HepG2 (cell line): Measurements from ENCODE around the gene CRIP1. TPM values are rescaled to one million over a fixed set of nuclear protein-coding genes. Genes with fewer than 3 reads are reported as not detected.

Source experiments
- CEBPB ChIP-seq: IDR thresholded peaks from 2 replicates; pipeline ENCODE4 v1.6.1; 2011; ENCODE audit warnings: low read depth, low read length, improper control_type of control experiment, borderline replicate concordance
- CHD2 ChIP-seq: IDR thresholded peaks from 2 replicates; pipeline ENCODE4 v1.6.1; 2011; ENCODE audit warnings: low read depth, low read length, improper control_type of control experiment
- HNRNPL ChIP-seq: fragments of 200-400 bp; formaldehyde crosslinking; IDR thresholded peaks from 2 replicates; pipeline ENCODE4 v1.6.1; 2017; ENCODE audit warnings: mild to moderate bottlenecking, low read depth, low read length
- JUNB ChIP-seq: sonication (generic); formaldehyde crosslinking; IDR thresholded peaks from 2 replicates; pipeline ENCODE4 v1.8.0; 2022; ENCODE audit warnings: missing genetic modification reagents, mild to moderate bottlenecking, borderline replicate concordance
- KAT7 ChIP-seq: IDR thresholded peaks from 2 replicates; pipeline ENCODE4 v1.6.1; 2018; ENCODE audit warnings: borderline replicate concordance, missing compliant biosample characterization
- MXI1 ChIP-seq: IDR thresholded peaks from 3 replicates; pipeline ENCODE4 v1.6.1; 2012; ENCODE audit warnings: low read depth, low read length, inconsistent platforms, borderline replicate concordance
- RAD21 ChIP-seq: fragments of 450-650 bp; formaldehyde crosslinking; IDR thresholded peaks from 2 replicates; pipeline ENCODE4 v1.5.0; 2020; ENCODE audit warnings: mild to moderate bottlenecking
- REST ChIP-seq, 2 experiments: IDR thresholded peaks; 2 replicates each; pipeline ENCODE4 v1.6.1; 2011 to 2012; ENCODE audit warnings: low read length in 2 of 2, borderline replicate concordance in 1 of 2, low read depth in 1 of 2, mild to moderate bottlenecking in 1 of 2, moderate library complexity in 1 of 2
- SRF ChIP-seq: IDR thresholded peaks from 2 replicates; pipeline ENCODE4 v1.6.1; 2011; ENCODE audit warnings: mild to moderate bottlenecking, low read depth, low read length, moderate library complexity
- TCF7 ChIP-seq: sonication (generic); IDR thresholded peaks from 2 replicates; pipeline ENCODE4 v1.6.1; 2016; ENCODE audit warnings: antibody characterized with exemption, low read depth
- WIZ ChIP-seq: sonication (generic); formaldehyde crosslinking; IDR thresholded peaks from 2 replicates; pipeline ENCODE4 v1.5.1; 2020; ENCODE audit warnings: mild to moderate bottlenecking, missing genetic modification reagents
- XRCC5 ChIP-seq: fragments of 200-400 bp; formaldehyde crosslinking; optimal IDR thresholded peaks from 2 replicates; pipeline ENCODE3; 2017; ENCODE audit warnings: mild to moderate bottlenecking, low read length
- ZBTB26 ChIP-seq: IDR thresholded peaks from 2 replicates; pipeline ENCODE4 v1.6.1; 2016; ENCODE audit warnings: missing compliant biosample characterization, missing genetic modification reagents, borderline replicate concordance
- ZNF121 ChIP-seq: sonication (generic); formaldehyde crosslinking; IDR thresholded peaks from 2 replicates; pipeline ENCODE4 v1.5.0; 2020; ENCODE audit warnings: mild to moderate bottlenecking, missing genetic modification reagents
- ZNF331 ChIP-seq: sonication (generic); formaldehyde crosslinking; IDR thresholded peaks from 2 replicates; pipeline ENCODE4 v1.4.0; 2020; ENCODE audit warnings: missing genetic modification reagents
- polyA plus RNA-seq, 8 experiments: library from polyadenylated mRNA; depleted of rRNA in 3 of 8; stranded (reverse) in 7 of 8; unstranded in 1 of 8; fragments of >200 nt; fragmentation: Illumina TruSeq in 4 of 8; extraction: Trizol in 4 of 8; gene quantifications; 2 replicates each; pipeline versions ENCODE4 v1.2.1 to v1.2.3, GENCODE V29; 2011 to 2016; ENCODE audit warnings: low read depth in 4 of 8, missing spikeins in 1 of 8, mixed read lengths in 1 of 8; ENCODE audit not compliant: insufficient read depth in 1 of 8
- total RNA-seq, 5 experiments: library from RNA; depleted of rRNA; stranded (reverse); fragments of >200 nt; fragmentation: Illumina TruSeq; extraction: Trizol; gene quantifications; 2 replicates each; pipeline ENCODE4 v1.2.3, GENCODE V29; 2016; ENCODE audit warnings: low read depth in 1 of 5
- TF ChIP-seq, protein P1 (sequence below): sonication (generic); formaldehyde crosslinking; IDR thresholded peaks from 2 replicates; pipeline ENCODE4 v1.4.0; 2020; ENCODE audit warnings: missing genetic modification reagents, borderline replicate concordance
- TF ChIP-seq, protein P2 (sequence below): sonication (generic); formaldehyde crosslinking; conservative IDR thresholded peaks from 2 replicates; pipeline ENCODE4 v1.8.0; 2022; ENCODE audit warnings: missing genetic modification reagents

CRIP1 gene
- total and polyA plus RNA-seq, 2 of the 13 experiments (the other 11 are each of a cell fraction or from before 2014, with no cell fraction given) = 53.9 to 59.5 TPM

DNA sequence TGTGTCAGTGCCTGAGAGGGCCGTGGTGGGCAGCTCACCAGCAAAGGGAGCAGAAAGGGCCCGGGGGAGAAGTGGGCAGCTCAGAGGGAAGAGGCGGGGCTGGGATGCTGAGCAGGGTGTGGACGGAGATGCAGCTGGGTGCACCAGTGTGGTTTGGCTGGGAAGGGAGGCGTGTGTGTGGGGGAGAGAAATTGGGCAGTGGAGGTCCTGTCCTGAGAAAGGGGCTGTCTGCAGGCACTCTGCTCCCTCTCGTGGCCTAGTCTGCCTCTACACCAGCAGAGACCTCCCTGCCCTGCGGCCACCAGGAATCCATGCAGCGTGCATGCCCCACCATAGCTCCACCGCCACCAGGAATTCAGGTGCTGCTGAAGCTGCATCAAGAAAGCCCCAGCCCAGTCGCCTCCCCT, 46.1 kb downstream of the CRIP1 start (continued):
- TF ChIP-seq, protein P1, sequence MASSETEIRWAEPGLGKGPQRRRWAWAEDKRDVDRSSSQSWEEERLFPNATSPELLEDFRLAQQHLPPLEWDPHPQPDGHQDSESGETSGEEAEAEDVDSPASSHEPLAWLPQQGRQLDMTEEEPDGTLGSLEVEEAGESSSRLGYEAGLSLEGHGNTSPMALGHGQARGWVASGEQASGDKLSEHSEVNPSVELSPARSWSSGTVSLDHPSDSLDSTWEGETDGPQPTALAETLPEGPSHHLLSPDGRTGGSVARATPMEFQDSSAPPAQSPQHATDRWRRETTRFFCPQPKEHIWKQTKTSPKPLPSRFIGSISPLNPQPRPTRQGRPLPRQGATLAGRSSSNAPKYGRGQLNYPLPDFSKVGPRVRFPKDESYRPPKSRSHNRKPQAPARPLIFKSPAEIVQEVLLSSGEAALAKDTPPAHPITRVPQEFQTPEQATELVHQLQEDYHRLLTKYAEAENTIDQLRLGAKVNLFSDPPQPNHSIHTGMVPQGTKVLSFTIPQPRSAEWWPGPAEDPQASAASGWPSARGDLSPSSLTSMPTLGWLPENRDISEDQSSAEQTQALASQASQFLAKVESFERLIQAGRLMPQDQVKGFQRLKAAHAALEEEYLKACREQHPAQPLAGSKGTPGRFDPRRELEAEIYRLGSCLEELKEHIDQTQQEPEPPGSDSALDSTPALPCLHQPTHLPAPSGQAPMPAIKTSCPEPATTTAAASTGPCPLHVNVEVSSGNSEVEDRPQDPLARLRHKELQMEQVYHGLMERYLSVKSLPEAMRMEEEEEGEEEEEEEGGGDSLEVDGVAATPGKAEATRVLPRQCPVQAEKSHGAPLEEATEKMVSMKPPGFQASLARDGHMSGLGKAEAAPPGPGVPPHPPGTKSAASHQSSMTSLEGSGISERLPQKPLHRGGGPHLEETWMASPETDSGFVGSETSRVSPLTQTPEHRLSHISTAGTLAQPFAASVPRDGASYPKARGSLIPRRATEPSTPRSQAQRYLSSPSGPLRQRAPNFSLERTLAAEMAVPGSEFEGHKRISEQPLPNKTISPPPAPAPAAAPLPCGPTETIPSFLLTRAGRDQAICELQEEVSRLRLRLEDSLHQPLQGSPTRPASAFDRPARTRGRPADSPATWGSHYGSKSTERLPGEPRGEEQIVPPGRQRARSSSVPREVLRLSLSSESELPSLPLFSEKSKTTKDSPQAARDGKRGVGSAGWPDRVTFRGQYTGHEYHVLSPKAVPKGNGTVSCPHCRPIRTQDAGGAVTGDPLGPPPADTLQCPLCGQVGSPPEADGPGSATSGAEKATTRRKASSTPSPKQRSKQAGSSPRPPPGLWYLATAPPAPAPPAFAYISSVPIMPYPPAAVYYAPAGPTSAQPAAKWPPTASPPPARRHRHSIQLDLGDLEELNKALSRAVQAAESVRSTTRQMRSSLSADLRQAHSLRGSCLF = no peak
- TF ChIP-seq CHD2 (no peak), KAT7 (CRISPR knock-in tag) (no peak), ZNF121 (CRISPR knock-in tag) (no peak), RAD21 (CRISPR knock-in tag) (peak; percentile 42; the same call in 1 of the 2 replicates), XRCC5 (peak; percentile 63), SRF (no peak), WIZ (no peak), ZBTB26 (CRISPR knock-in tag) (0 out of 2 replicates have a peak, but pooled peaks have one; percentile 22), TCF7 (no peak), CEBPB (no peak), ZNF331 (no peak), MXI1 (no peak), HNRNPL (0 out of 2 replicates have a peak, but pooled peaks have one; percentile 26), REST (IDR thresholded peaks at IDR 0.05; ENCODE audit: borderline replicate concordance in 1 of 2, low read depth in 1 of 2, low read length in 2 of 2) (no peak), JUNB (no peak)
- TF ChIP-seq, protein P2, sequence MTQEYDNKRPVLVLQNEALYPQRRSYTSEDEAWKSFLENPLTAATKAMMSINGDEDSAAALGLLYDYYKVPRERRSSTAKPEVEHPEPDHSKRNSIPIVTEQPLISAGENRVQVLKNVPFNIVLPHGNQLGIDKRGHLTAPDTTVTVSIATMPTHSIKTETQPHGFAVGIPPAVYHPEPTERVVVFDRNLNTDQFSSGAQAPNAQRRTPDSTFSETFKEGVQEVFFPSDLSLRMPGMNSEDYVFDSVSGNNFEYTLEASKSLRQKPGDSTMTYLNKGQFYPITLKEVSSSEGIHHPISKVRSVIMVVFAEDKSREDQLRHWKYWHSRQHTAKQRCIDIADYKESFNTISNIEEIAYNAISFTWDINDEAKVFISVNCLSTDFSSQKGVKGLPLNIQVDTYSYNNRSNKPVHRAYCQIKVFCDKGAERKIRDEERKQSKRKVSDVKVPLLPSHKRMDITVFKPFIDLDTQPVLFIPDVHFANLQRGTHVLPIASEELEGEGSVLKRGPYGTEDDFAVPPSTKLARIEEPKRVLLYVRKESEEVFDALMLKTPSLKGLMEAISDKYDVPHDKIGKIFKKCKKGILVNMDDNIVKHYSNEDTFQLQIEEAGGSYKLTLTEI (CRISPR knock-in tag) = no peak
